ENCODE results near the gene RNF20. TPM values are rescaled to one million over a fixed set of nuclear protein-coding genes. Genes with fewer than 3 reads are reported as not detected.
"Not testable (repeated sequence)": the region's sequence is repeated elsewhere in the genome, so short reads cannot be mapped to it uniquely, and the experiment has no call there.

The RNF20 gene
- total RNA-seq, 8 experiments from 2014 or later, result 30.1 to 124 (median 35.5) TPM

DNA sequence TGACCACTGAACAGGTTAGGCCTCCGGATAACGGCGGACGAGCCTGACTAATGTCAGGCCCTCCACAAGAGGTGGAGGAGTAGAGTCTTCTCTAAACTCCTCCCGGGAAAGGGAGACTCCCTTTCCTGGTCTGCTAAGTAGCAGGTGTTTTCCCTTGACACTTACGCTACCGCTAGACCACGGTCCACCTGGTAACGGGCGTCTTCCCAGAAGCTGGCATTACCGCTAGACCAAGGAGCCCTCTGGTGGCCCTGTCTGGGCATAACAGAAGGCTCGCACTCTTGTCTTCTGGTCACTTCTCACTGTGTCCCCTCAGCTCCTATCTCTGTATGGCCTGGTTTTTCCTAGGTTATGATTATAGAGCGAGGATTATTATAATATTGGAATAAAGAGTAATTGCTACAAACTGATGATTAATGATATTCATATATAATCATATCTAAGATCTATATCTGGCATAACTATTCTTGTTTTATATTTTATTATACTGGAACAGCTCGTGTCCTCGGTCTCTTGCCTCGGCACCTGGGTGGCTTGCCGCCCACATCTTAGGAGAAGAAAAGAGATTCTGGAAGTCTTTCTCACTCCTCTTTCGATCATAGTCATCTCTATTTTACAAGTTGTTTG lies 15.9 kb downstream of the RNF20 start:
- H3K4me1 ChIP-seq (replicated peaks in 1 of 2); H3K27ac ChIP-seq; in situ Hi-C loops (cut with MboI; ENCODE audit: low pct_unique_long_range_greater_than_20kb in 2 of 9, low sequenced_read_pairs in 9 of 9, unreplicated experiment in 9 of 9); H3K4me3 ChIP-seq; ATAC-seq (replicated peaks in 6 of 8): not testable (repeated sequence)
- 80 to 97% (median 95%) methylated on average over 1 to 10 of the region's 18 CpGs; no CpG with 5 or more reads in 4 of the 10 experiments for WGBS, 10 experiments

DNA sequence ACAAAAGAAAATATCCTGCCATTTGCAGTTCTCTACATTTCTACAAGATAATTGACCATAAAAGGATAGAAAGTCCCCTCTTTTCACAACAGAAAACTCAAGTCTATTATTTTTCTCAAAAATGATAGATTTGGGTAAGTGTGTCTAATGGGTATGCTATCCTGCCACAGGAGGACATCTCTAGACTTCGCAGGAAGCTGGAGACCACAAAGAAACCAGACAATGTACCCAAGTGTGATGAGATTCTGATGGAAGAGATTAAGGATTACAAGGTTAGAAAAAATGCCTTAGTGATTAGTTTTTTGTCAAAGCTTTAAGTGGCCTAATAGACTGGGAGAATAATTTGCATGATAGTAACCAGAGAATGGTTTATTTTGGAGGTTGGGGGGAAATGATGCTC lies 28.1 kb downstream of the RNF20 start:
- no peak for ATAC-seq (replicated peaks in 6 of 8)
- WGBS, 10 experiments, result 88 to 100% (median 100%) methylated on average over 1 of the region's 1 CpG; no CpG with 5 or more reads in 3 of the 10 experiments
- Histone ChIP-seq H3K4me1 (replicated peaks in 1 of 2) (no peaks in the 10 kb centered on the region), H3K27ac (no peak overlapping the region), H3K4me3 (no peak overlapping the region)
- in situ Hi-C loops (cut with MboI; ENCODE audit: low pct_unique_long_range_greater_than_20kb in 2 of 9, low sequenced_read_pairs in 9 of 9, unreplicated experiment in 9 of 9), result no loop called here

DNA sequence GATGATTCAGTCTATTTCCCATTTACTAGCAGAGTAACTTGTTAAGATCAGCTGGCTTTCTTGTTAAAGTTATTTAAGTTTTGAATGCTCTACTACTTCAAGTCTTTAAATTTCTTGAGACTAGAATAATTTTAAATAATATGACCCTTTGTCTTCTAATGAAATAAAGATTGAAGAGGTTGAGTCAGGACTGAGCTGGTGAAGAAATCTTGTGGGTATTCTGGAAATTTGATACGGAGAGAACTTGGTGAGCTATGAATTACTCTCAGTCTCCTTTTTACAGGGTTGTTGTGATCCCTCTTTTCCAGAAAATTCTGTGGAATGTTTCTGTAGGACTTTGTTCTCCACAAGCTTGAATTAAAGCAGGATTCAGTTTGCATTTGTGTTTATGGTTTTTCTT lies 29.3 kb downstream of the RNF20 start:
- 78 to 100% (median 100%) methylated on average over 1 of the region's 1 CpG; no CpG with 5 or more reads in 2 of the 10 experiments for WGBS, 10 experiments
- no peaks in the 10 kb centered on the region for H3K4me1 ChIP-seq (replicated peaks in 1 of 2)
- no peak overlapping the region for H3K27ac ChIP-seq
- H3K4me3 ChIP-seq, result no peak overlapping the region
- ATAC-seq (replicated peaks in 6 of 8), result no peak
- in situ Hi-C loops (cut with MboI; ENCODE audit: low pct_unique_long_range_greater_than_20kb in 2 of 9, low sequenced_read_pairs in 9 of 9, unreplicated experiment in 9 of 9), result no loop called here

DNA sequence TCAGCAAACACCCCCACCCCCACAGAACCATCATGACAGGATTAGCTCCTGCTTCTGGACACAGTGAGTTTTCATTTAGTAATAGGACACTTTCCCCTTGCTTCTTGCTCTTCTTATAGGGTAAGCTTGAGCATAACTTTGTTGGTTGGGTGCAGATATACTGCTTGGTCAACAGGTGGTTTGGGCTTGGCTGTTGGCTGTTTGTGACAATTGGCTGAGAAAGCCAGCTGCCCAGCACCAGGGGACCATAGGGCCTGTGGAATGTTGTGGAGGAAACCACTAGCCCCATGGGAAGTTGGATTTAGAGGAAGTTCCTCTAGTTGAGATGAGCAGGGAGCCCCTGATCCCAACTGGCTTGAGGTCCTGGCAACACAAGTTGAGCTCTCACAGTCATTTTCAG lies 30.6 kb downstream of the RNF20 start:
- peak in 2 of 8 experiments; percentile 14 to 28 for ATAC-seq (replicated peaks in 6 of 8)
- H3K4me3 ChIP-seq, result no peak overlapping the region
- no peaks in the 10 kb centered on the region for H3K4me1 ChIP-seq (replicated peaks in 1 of 2)
- no peak overlapping the region for H3K27ac ChIP-seq
- in situ Hi-C loops (cut with MboI; ENCODE audit: low pct_unique_long_range_greater_than_20kb in 2 of 9, low sequenced_read_pairs in 9 of 9, unreplicated experiment in 9 of 9), result no loop called here

DNA sequence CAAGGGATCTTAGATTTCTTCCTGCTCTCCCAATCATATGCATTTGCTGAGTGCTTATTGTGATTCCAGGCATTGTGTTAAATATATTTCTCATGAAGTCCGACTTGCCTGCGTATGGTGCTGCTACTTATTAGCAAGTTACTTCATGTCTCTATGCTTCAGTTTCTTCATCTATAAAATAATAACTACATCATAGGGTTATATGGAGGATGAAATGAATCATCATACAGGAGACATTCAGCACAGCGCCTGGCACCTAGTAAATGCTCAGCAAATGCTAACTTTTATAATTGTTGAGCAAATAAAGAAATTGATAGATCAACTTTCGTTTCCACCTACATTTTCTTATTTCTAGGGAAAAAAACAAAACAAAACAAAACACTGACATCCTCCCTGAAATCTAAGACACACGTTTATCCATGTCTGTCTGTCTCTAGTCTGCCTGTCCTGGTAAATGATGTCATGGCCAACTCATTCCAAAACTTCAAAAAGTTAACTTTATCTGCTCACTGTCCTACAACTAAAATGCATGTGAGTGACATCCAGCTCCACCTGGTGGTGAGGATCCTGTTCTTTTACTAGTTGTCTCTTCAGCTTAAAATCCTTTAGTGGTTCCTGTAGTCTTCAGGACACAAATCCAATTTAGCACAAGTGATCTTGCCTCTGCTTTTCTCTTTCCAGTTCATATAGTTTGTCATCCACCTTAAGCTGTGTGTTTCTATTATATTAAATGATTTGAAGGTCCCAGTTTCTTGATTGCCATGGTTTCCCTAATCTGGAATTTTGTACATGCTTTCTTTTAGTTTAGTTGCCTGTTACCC lies 33.5 kb downstream of the RNF20 start:
- WGBS, 10 experiments, result 68 to 94% (median 78%) methylated on average over 3 to 5 of the region's 5 CpGs; no CpG with 5 or more reads in 2 of the 10 experiments
- no peaks in the 10 kb centered on the region for H3K4me1 ChIP-seq (replicated peaks in 1 of 2)
- no peak overlapping the region for H3K27ac ChIP-seq
- ATAC-seq (replicated peaks in 6 of 8), result peak in 3 of 8 experiments; percentile 43 to 66 (median 51)
- no peak overlapping the region for H3K4me3 ChIP-seq
- in situ Hi-C loops (cut with MboI; ENCODE audit: low pct_unique_long_range_greater_than_20kb in 2 of 9, low sequenced_read_pairs in 9 of 9, unreplicated experiment in 9 of 9), result no loop called here

DNA sequence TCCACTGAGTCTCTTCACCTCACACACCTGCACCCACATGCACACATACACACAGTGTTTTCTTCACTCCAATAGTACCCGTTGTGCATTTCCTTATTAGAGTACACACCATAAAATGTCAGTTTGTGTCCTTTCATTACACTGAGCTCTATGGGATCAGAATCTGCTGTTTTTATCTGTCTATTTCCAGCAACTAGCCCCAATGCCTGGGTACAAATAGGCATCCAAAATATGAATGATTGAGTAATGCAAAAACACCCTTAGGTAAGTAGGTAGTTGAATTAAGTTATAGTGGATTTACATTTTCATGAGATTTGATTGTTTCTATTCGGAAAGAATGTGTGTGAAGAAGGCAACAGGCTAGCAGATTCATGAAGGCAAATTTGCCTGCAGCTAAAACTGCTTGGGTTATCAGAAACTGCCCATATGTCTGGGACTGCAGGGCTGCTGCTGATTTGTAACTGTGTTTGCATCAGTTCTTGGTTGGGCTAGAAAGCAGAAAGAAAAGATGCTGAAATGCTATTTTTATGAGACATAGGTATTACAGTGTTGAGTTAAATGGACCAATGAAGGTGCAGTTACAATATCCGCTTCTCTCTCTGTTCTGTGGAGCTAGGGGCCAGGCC lies 34.2 kb downstream of the RNF20 start:
- in situ Hi-C loops (cut with MboI; ENCODE audit: low pct_unique_long_range_greater_than_20kb in 2 of 9, low sequenced_read_pairs in 9 of 9, unreplicated experiment in 9 of 9), result no loop called here
- peaks cover 0 to 3% of the 10 kb centered on the region in 2 donors for H3K4me1 ChIP-seq (replicated peaks in 1 of 2)
- 73 to 100% (median 92%) methylated on average over 1 to 3 of the region's 3 CpGs; no CpG with 5 or more reads in 1 of the 10 experiments for WGBS, 10 experiments
- H3K27ac ChIP-seq, result no peak overlapping the region
- no peak overlapping the region for H3K4me3 ChIP-seq
- peak in 1 of 8 experiments; percentile 39 for ATAC-seq (replicated peaks in 6 of 8)

DNA sequence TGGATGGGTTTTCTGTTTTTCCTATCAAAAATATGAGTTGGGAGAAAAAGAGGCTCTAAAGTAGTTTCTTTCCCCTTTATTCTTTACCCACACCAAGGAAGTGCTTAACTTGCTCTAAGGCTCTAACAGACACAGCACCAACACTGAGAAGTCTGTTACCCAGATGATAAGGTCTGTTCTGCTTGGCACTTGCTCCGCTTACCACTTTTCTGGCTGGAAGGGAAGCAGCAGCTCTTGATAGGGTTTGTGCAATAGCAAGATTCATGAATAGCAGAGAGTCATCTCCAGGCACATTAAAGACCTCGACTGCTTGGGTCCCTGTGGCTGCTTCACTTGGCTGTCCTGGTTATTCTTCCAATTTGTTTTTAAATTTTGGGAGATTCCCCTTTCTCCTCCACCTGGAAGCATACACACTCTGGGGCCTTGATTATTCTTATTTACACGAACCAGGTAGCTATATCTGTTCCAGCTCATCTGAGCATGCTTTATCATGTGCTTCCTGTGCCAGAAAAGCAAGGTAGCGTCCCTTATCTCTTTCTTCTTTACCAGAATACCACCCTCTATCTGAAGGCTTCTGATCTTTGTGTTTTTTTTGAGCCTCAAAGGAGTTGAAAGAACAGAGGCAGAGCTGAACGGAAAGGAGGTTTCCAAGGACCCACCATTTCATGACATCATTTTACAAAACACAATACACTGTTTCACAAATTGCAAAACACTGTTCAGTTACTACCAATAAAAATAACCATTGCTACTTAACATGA lies 36.3 kb downstream of the RNF20 start:
- ATAC-seq (replicated peaks in 6 of 8), result no peak
- Histone ChIP-seq H3K4me3 (no peak overlapping the region), H3K4me1 (replicated peaks in 1 of 2) (peaks cover 0 to 3% of the 10 kb centered on the region in 2 donors), H3K27ac (no peak overlapping the region)
- in situ Hi-C loops (cut with MboI; ENCODE audit: low pct_unique_long_range_greater_than_20kb in 2 of 9, low sequenced_read_pairs in 9 of 9, unreplicated experiment in 9 of 9), result no loop called here
- WGBS, 10 experiments, result 40 to 100% (median 86%) methylated on average over 2 to 5 of the region's 5 CpGs

DNA sequence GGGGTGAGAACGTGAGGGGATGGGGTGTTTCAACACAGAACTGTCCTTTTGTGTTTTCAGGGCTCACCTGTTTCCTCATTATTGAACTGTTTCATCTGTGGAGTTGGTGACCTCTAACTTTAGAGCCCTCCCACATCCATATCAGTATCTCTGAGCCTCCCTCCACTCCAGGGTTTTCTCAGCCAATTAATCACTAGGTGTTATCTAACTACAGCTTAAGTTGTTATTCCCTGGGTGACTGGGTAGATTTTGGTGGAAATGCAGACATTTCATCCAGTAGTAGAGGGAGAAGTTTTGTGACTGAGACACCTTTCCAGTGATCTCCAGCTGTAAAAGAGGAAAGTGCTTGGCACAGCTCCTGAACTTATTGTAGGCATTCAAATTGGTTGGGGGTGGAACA lies 37.5 kb downstream of the RNF20 start:
- ATAC-seq (replicated peaks in 6 of 8), result no peak
- WGBS, 10 experiments, result 100% methylated on average over 1 of the region's 1 CpG; no CpG with 5 or more reads in 7 of the 10 experiments
- in situ Hi-C loops (cut with MboI; ENCODE audit: low pct_unique_long_range_greater_than_20kb in 2 of 9, low sequenced_read_pairs in 9 of 9, unreplicated experiment in 9 of 9), result no loop called here
- peaks cover 0 to 3% of the 10 kb centered on the region in 2 donors for H3K4me1 ChIP-seq (replicated peaks in 1 of 2)
- no peak overlapping the region for H3K27ac ChIP-seq
- no peak overlapping the region for H3K4me3 ChIP-seq

DNA sequence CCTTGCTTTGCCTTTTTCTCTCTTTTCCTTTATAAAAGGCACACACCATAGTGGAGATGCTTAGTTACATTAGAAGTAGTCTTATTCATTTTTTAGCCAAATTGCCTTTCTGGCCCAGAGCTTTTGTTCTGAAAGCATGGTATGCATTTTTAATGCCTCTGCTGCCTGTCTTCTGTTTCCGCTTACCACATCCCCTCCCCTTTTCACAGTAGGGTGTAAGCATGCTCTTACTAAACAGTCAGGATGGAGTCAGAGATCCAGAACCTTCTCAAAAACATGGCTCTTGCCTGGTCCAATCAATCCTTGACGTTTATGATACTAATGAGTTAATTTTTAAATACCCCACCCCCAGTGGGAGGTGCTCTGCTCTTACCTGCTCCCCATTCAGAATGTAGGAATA lies 38.7 kb downstream of the RNF20 start:
- peaks cover 0 to 3% of the 10 kb centered on the region in 2 donors for H3K4me1 ChIP-seq (replicated peaks in 1 of 2)
- in situ Hi-C loops (cut with MboI; ENCODE audit: low pct_unique_long_range_greater_than_20kb in 2 of 9, low sequenced_read_pairs in 9 of 9, unreplicated experiment in 9 of 9), result no loop called here
- WGBS, 10 experiments, result 0 to 100% (median 40%) methylated on average over 1 to 2 of the region's 2 CpGs; no CpG with 5 or more reads in 1 of the 10 experiments
- H3K27ac ChIP-seq, result no peak overlapping the region
- ATAC-seq (replicated peaks in 6 of 8), result peak in 2 of 8 experiments; percentile 47 to 76
- no peak overlapping the region for H3K4me3 ChIP-seq

DNA sequence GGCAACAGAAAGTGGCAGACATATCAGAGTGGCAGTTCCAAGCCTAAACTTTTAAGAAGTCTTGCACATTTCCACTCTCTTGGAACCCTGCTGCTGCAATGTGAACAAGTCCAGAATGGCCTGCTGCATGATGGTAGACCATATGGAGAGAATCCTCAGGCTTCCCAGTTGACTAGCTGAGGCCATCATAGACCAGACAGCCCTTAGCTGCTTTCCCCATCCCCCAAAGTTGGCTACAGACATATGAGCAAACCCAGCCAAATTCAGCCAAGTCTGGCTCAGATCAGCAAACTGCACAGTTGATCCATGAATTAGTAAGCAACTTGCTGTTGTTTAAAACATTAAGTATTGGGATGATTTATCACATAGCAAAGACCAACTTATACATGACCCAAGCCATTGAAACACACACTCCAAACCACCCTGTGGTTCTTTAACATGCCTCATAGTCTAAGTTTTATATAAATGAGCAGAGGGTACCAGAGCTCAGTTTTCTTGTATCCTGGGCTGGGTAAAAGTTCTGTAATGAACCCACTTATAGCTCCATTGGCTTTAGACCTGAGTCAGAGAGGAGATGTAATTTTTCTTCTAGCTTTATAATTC lies 41.2 kb downstream of the RNF20 start:
- no peak overlapping the region for H3K4me3 ChIP-seq
- in situ Hi-C loops (cut with MboI; ENCODE audit: low pct_unique_long_range_greater_than_20kb in 2 of 9, low sequenced_read_pairs in 9 of 9, unreplicated experiment in 9 of 9), result no loop called here

DNA sequence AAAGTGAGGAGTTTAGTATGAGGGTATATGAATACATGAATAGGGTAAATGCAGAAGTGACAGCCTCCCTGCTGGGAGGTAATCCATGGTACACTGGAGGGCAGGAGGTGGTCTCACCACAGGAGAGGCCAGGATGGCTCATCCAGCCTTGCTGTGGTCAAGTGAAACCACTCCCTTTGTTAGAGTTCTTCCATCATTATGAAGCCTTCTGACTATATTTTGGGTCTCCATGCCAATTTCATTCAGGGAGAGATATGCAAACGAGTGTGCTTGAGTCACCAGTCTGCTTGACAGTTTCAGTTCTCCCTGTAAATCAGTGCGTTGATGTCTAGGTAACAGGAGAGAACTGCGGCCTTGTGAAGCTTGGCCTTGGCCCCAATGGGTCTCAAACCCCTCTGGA lies 44.7 kb downstream of the RNF20 start:
- peaks cover 4 to 13% of the 10 kb centered on the region in 2 donors for H3K4me1 ChIP-seq (replicated peaks in 1 of 2)
- ATAC-seq (replicated peaks in 6 of 8), result peak in 3 of 8 experiments; percentile 12 to 65 (median 42)
- 0 to 100% (median 67%) methylated on average over 1 to 3 of the region's 3 CpGs; no CpG with 5 or more reads in 4 of the 10 experiments for WGBS, 10 experiments
- H3K27ac ChIP-seq, result no peak overlapping the region
- H3K4me3 ChIP-seq, result no peak overlapping the region
- in situ Hi-C loops (cut with MboI; ENCODE audit: low pct_unique_long_range_greater_than_20kb in 2 of 9, low sequenced_read_pairs in 9 of 9, unreplicated experiment in 9 of 9), result no loop called here

More for the DNA sequence above, 41.2 kb downstream of the RNF20 start:
- Histone ChIP-seq H3K27ac (no peak overlapping the region), H3K4me1 (replicated peaks in 1 of 2) (peaks cover 0 to 3% of the 10 kb centered on the region in 2 donors)
- no peak for ATAC-seq (replicated peaks in 6 of 8)

DNA sequence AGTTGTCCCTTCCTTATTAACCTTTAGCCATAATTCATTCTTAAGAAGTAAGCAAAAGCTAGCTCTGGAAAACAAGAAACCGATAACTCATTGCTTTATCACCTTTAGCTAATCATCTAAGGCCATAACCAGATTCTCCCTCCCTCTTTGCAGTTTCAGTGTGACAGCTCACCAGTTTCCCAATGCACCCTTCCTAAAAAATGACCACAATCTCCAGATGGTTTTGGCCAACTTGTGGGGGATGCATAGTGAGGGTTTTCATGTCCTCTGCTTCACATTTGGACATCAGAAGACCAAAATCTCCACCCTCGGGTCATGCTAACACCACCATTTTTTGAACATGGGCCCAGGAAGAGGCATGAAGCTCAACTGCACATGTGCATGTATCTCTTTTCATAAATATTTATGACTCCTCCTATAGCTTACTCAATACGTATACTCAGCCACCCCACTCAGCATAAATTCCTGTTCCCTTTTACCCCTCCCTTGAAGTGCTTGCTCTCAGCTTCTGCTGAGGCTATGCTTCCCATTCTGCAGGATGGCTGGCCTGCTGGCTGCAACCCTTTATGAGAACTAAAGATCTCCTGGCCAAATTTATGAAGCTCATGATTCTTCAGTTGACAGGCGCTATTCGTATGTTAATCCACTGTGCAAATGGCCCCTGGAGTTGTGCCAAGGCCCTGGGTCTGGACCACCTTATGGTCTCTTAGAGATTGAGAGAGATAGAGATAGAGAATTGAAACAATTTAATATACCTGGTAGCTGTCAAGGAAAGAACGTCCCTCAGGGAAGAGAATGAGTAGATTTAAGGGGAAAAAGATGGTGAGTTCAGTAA lies 46.3 kb downstream of the RNF20 start:
- peak in 6 of 8 experiments; percentile 7 to 56 (median 42) for ATAC-seq (replicated peaks in 6 of 8)
- 42 to 100% (median 76%) methylated on average over 1 to 5 of the region's 6 CpGs for WGBS, 10 experiments
- Histone ChIP-seq H3K4me1 (replicated peaks in 1 of 2) (peaks cover 9 to 18% of the 10 kb centered on the region in 2 donors), H3K4me3 (no peak overlapping the region), H3K27ac (no peak overlapping the region)
- in situ Hi-C loops (cut with MboI; ENCODE audit: low pct_unique_long_range_greater_than_20kb in 2 of 9, low sequenced_read_pairs in 9 of 9, unreplicated experiment in 9 of 9), result no loop called here

Data from motor neuron (in vitro differentiated cells).